T-helper 17 cell (primary cell): ENCODE data around the gene TYMS. TPM values are rescaled to one million over a fixed set of nuclear protein-coding genes. Genes with fewer than 3 reads are reported as not detected.

Experiments
- ATAC-seq: fragments of 150-1000 bp; cut with Tn5 transposase; 2 replicates; pipeline ENCODE4 v1.10.0; 2021; ENCODE audit warnings: mild to moderate bottlenecking, moderate library complexity
- DNase-seq, 3 donors: peaks; one replicate each; pipeline versions ENCODE4 v3.0.0 to v3.0.0-alpha.2; 2020 to 2021
- H3K9me3 ChIP-seq: one replicate; pipeline ENCODE4 v1.7.0; 2013; ENCODE audit warnings: low read length, mild to moderate bottlenecking; ENCODE audit not compliant: control insufficient read depth, poor library complexity, severe bottlenecking
- H3K27ac Mint-ChIP-seq: one replicate; pipeline ENCODE4 v1.8.0; 2022; ENCODE audit warnings: mild to moderate bottlenecking, moderate library complexity, mixed read lengths
- H3K27me3 Mint-ChIP-seq: one replicate; pipeline ENCODE4 v1.8.0; 2022; ENCODE audit warnings: mixed read lengths
- H3K36me3 Mint-ChIP-seq: one replicate; pipeline ENCODE4 v1.8.0; 2022; ENCODE audit warnings: low read depth, mixed read lengths
- H3K4me1 Mint-ChIP-seq: one replicate; pipeline ENCODE4 v1.8.0; 2022; ENCODE audit warnings: mild to moderate bottlenecking, mixed read lengths
- H3K4me3 Mint-ChIP-seq: one replicate; pipeline ENCODE4 v1.8.0; 2022; ENCODE audit warnings: mild to moderate bottlenecking, moderate library complexity, mixed read lengths
- total RNA-seq, 4 donors: library from RNA in 2 of 4; stranded (reverse) in 2 of 4; gene quantifications; one replicate each; pipeline ENCODE4 v1.2.3 and lab custom pipeline; 2022 to 2026

The TYMS gene
- total RNA-seq, 2 donors from 2014 or later = 0.60 to 2.5 TPM

- ATAC-seq = no peak
- DNase-seq = no peak
- Mint-ChIP-seq H3K4me1 (peaks cover 8% of the 10 kb centered on the region), H3K27me3 (no peaks in the 10 kb centered on the region), H3K27ac (no peak overlapping the region), H3K4me3 (no peak overlapping the region), H3K36me3 (peaks cover 3% of the 10 kb centered on the region)
- H3K9me3 ChIP-seq = no peaks in the 10 kb centered on the region
These were observed 30.9 kb downstream of the TYMS start for GRCh38 chr18:688323-688722.

- Mint-ChIP-seq H3K27me3 (no peaks in the 10 kb centered on the region), H3K36me3 (peaks cover 3% of the 10 kb centered on the region), H3K27ac (no peak overlapping the region), H3K4me1 (peaks cover 3% of the 10 kb centered on the region), H3K4me3 (no peak overlapping the region)
- DNase-seq (no peak), ATAC-seq (no peak)
- H3K9me3 ChIP-seq = no peaks in the 10 kb centered on the region
These were observed 35.4 kb downstream of the TYMS start for GRCh38 chr18:692824-693223.

GRCh38 chr18:693466-694187 lies 36.2 kb downstream of the TYMS start:
- Mint-ChIP-seq H3K4me3 (no peak overlapping the region), H3K27me3 (no peaks in the 10 kb centered on the region), H3K36me3 (peaks cover 3% of the 10 kb centered on the region), H3K4me1 (peaks cover 3% of the 10 kb centered on the region), H3K27ac (peak overlapping the region; percentile 73)
- no peaks in the 10 kb centered on the region for H3K9me3 ChIP-seq
- DNase-seq (no peak), ATAC-seq (no peak)

DNA sequence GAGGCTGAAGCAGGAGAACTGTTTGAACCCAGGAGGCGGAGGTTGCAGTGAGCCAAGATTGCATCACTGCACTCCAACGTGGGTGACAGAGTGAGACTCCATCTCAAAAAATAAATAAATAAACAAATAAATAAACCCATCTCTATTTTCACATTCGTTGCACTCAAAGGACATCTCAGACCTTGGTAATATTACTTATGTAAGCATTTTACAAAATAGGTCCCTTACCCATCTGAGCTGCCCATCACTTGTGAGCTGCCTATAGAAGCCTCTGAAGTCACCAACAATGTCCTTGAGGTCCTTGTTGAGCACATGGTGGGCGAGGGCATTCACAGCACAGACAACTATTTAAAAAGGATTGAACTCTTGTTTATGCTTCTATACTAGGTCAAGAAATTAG lies 39.6 kb downstream of the TYMS start:
- ATAC-seq = no peak
- no peak overlapping the region for H3K27ac Mint-ChIP-seq
- H3K9me3 ChIP-seq = no peaks in the 10 kb centered on the region

DNA sequence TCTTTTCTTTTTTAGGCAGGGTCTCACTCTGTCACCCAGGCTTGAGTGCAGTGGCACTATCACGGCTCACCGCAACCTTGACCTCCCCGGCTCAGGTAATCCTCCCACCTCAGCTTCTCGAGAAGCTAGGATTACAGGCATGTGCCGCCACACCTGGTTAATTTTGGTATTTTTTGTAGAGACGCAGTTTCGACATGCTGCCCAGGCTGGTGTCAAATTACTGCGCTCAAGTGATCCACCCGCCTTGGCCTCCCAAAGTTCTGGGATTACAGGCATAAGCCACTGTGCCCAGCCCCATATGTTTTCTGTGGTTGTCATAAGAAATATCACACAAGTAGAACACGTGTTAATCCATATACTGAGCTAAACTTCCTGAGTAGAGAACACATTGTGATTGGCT lies 40.3 kb downstream of the TYMS start:
- Mint-ChIP-seq H3K4me3 (no peak overlapping the region), H3K36me3 (peaks cover 2% of the 10 kb centered on the region), H3K27me3 (no peaks in the 10 kb centered on the region), H3K27ac (no peak overlapping the region), H3K4me1 (peaks cover 4% of the 10 kb centered on the region)
- H3K9me3 ChIP-seq = no peaks in the 10 kb centered on the region
- DNase-seq (no peak), ATAC-seq (no peak)

More for the DNA sequence above, 39.6 kb downstream of the TYMS start:
- peaks cover 3% of the 10 kb centered on the region for H3K4me1 Mint-ChIP-seq
- H3K36me3 Mint-ChIP-seq = peaks cover 3% of the 10 kb centered on the region
- H3K27me3 Mint-ChIP-seq = no peaks in the 10 kb centered on the region
- H3K4me3 Mint-ChIP-seq = no peak overlapping the region
- DNase-seq = no peak

- H3K27ac Mint-ChIP-seq = peak overlapping the region; percentile 8
- H3K27me3 Mint-ChIP-seq = no peaks in the 10 kb centered on the region
- DNase-seq (no peak), ATAC-seq (no peak)
- H3K4me3 Mint-ChIP-seq = no peak overlapping the region
- H3K4me1 Mint-ChIP-seq = peaks cover 5% of the 10 kb centered on the region
- H3K36me3 Mint-ChIP-seq = peaks cover under 1% of the 10 kb centered on the region
- no peaks in the 10 kb centered on the region for H3K9me3 ChIP-seq
These were observed 45.9 kb downstream of the TYMS start for GRCh38 chr18:703213-703967.

DNA sequence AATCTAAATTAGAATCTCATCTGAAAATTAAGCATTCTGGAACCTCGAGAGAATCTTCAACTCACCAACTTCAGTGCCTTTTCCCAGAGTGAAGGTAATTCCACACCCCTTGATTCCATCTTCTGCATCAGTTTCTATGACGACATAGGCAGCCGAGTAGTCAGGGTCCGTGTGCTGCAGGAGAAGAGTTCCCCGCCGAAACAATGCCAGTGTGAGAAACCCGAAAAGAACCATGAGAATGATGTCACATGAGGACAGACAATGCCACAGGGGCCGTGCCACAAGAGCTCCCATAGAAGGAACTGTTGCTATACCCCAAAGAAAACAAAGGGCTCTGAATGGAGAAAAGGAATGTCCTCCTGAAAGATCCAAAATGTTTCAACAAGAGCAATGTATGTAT lies 49.0 kb downstream of the TYMS start:
- H3K9me3 ChIP-seq = no peaks in the 10 kb centered on the region
- DNase-seq = no peak
- Mint-ChIP-seq H3K4me1 (peaks cover 22% of the 10 kb centered on the region), H3K27ac (peak overlapping the region; percentile 56), H3K4me3 (no peak overlapping the region), H3K27me3 (no peaks in the 10 kb centered on the region), H3K36me3 (peaks cover 9% of the 10 kb centered on the region)
- ATAC-seq = no peak

- ATAC-seq = no peak
- peak overlapping the region; percentile 91 for H3K27ac Mint-ChIP-seq
These were observed 50.6 kb downstream of the TYMS start for GRCh38 chr18:708096-708495.

GRCh38 chr18:709771-710170 lies 52.3 kb downstream of the TYMS start:
- H3K27me3 Mint-ChIP-seq = no peaks in the 10 kb centered on the region
- DNase-seq (no peak), ATAC-seq (no peak)
- H3K4me1 Mint-ChIP-seq = peaks cover 21% of the 10 kb centered on the region
- H3K4me3 Mint-ChIP-seq = no peak overlapping the region
- peaks cover 9% of the 10 kb centered on the region for H3K36me3 Mint-ChIP-seq
- no peak overlapping the region for H3K27ac Mint-ChIP-seq
- no peaks in the 10 kb centered on the region for H3K9me3 ChIP-seq

More at GRCh38 chr18:708096-708495, 50.6 kb downstream of the TYMS start:
- H3K27me3 Mint-ChIP-seq = no peaks in the 10 kb centered on the region
- peaks cover 9% of the 10 kb centered on the region for H3K36me3 Mint-ChIP-seq
- no peak for DNase-seq
- peaks cover 21% of the 10 kb centered on the region for H3K4me1 Mint-ChIP-seq
- no peak overlapping the region for H3K4me3 Mint-ChIP-seq
- H3K9me3 ChIP-seq = no peaks in the 10 kb centered on the region

DNA sequence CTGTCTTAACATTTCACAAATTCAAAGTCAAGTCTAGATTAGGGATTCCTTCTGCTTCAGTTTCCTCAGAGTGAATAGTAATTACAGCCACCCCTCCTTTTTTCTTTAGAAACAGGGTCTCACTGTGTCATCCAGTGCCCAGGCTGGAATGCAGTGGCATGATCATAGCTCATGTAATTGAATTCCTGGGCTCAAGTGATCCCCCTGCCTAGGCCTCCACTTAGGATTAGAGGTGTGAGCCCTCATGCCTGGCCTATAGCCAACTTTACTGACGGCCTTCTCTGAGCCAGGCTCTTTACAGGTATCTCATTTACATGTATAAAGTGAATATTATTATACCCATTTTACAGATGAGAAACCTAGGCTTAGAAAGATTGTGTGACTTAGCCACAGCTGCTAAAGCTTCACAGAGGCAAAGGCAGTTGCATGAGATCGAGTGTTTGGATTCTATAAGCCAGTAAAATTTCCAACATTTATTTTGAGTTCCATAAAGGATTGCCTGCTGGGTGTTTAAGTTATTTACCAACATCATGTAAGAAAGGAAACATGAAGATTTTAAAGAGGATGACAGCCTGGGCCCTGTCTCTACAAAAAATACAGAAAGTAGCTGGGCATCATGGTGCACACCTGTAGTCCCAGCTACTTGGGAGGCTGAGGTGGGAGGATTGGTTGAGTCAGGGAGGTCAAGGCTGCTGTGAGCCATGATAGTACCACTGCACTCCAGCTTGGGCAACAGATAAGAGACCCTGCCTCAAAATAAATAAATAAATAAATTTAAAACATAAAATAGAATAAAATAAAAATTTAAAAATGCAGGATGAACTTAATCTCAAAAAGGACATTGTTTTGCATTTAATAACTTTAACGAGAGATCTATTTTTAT lies 53.2 kb downstream of the TYMS start:
- Mint-ChIP-seq H3K36me3 (peaks cover 9% of the 10 kb centered on the region), H3K4me1 (peaks cover 19% of the 10 kb centered on the region), H3K4me3 (peak overlapping the region; percentile 97), H3K27me3 (no peaks in the 10 kb centered on the region), H3K27ac (peak overlapping the region; percentile 99)
- no peak for ATAC-seq
- H3K9me3 ChIP-seq = no peaks in the 10 kb centered on the region
- DNase-seq = no peak

DNA sequence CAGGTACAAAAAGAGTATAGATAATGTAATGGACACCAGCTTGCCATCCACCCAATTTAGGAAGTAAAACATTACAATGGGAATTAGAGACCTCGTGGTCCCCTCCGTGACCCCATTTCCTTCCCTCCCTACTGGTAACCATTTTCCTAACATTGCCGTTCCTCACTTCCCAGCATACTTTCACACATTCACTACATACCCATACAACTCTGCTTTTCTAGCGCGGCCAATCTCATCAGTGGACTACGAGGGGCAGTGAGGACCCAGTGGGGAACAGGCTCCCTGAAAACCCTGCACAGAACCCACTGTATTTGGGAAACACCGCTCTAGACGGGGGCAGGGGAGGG lies 53.8 kb downstream of the TYMS start:
- H3K36me3 Mint-ChIP-seq = peaks cover 9% of the 10 kb centered on the region
- no peaks in the 10 kb centered on the region for H3K9me3 ChIP-seq
- ATAC-seq (no peak), DNase-seq (no peak)
- peak overlapping the region; percentile 97 for H3K4me3 Mint-ChIP-seq
- no peaks in the 10 kb centered on the region for H3K27me3 Mint-ChIP-seq
- peak overlapping the region; percentile 99 for H3K27ac Mint-ChIP-seq
- peaks cover 19% of the 10 kb centered on the region for H3K4me1 Mint-ChIP-seq

DNA sequence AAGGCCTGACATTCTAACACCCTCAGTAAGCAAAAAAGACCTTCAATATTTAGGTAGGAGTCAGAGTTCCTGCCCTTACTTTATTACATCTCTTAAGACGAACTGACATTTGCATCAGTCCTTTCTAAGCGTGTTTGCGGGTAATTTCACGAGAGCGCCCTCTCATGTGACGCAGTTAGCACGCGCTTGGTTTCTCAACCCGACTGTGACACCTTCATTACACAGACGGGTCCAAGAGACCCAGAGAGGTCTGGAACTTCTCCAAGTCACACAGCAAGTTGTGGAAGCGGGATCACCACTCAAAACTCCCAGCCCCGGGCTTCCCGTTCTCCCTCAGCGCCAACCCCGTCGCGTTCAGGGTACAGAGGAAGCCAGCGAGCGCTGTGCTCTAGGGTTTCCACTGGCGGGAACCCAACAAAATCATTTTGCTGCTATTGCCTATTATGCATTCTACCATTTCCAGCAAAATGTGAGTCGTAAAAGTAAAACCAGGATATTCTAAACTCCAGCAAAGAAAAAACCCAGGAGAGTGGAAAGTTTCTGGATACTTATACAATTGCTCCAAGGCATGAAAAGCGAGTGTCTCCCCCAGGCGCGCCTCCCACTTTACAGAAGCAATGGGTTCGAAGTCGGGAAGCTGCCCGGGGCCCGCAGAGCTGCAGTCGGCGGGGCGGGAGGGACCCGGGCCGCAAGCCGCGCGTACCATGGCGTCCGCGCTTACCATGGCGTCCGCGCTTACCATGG lies 54.4 kb downstream of the TYMS start:
- Mint-ChIP-seq H3K27me3 (no peaks in the 10 kb centered on the region), H3K27ac (peak overlapping the region; percentile 99), H3K36me3 (peaks cover 9% of the 10 kb centered on the region), H3K4me1 (peaks cover 19% of the 10 kb centered on the region), H3K4me3 (peak overlapping the region; percentile 97)
- ATAC-seq = peak; percentile 67
- peak in 2 of 3 donors; percentile 24 to 56 for DNase-seq
- no peaks in the 10 kb centered on the region for H3K9me3 ChIP-seq
